GM21381 (cell line): ENCODE measurements around the gene INVS.
"Not testable (repeated sequence)": the region's sequence is repeated elsewhere in the genome, so short reads cannot be mapped to it uniquely, and the experiment has no call there.

ENCODE experiments used
- ATAC-seq: cut with Tn5 transposase; IDR thresholded peaks from one replicate; pipeline ENCODE4 v1.9.1; 2021; ENCODE audit warnings: mild to moderate bottlenecking, moderate library complexity; ENCODE audit not compliant: unreplicated experiment

The INVS gene, protein sequence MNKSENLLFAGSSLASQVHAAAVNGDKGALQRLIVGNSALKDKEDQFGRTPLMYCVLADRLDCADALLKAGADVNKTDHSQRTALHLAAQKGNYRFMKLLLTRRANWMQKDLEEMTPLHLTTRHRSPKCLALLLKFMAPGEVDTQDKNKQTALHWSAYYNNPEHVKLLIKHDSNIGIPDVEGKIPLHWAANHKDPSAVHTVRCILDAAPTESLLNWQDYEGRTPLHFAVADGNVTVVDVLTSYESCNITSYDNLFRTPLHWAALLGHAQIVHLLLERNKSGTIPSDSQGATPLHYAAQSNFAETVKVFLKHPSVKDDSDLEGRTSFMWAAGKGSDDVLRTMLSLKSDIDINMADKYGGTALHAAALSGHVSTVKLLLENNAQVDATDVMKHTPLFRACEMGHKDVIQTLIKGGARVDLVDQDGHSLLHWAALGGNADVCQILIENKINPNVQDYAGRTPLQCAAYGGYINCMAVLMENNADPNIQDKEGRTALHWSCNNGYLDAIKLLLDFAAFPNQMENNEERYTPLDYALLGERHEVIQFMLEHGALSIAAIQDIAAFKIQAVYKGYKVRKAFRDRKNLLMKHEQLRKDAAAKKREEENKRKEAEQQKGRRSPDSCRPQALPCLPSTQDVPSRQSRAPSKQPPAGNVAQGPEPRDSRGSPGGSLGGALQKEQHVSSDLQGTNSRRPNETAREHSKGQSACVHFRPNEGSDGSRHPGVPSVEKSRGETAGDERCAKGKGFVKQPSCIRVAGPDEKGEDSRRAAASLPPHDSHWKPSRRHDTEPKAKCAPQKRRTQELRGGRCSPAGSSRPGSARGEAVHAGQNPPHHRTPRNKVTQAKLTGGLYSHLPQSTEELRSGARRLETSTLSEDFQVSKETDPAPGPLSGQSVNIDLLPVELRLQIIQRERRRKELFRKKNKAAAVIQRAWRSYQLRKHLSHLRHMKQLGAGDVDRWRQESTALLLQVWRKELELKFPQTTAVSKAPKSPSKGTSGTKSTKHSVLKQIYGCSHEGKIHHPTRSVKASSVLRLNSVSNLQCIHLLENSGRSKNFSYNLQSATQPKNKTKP

DNA sequence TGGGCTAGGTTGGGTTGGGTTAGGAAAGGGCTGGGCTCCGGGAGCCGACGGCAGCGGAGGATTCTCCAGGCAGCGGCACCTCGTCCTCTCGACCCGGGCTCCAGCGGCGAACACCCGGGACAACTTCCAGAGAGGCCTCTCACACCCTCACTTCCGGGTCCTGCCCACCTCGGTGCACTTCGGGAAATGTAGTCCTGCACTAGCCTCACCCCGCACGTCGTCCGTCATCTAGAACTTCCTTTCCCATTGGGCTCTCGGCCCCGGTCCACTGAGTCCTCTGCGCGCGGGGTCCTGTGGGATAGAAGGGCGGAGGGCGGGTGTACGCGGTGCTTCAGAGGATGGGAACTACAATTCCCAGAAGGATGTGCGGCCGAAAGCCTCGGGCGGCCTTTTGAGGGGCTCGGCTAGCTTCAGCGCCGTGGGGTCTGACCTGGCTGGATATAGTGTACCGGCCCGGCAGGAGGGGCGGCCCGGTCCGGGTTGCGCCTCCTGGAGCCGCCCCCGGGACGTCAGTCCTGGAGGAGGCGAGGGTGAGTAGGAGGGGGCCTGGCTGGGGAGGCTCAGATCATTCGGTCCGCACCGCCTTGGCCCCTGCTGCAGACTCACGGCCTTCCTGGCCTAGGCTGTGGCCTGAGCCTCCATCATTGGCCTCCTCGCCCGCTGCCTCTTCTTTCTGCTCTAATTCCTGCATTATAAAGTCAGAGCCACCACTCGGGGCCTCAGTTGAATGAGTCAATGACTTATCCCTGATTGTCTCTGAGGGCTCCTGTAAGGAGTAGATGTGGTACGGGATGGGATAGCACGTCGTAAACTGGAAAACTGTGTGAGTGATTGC is at the start of gene INVS, which contains the start of gene ERP44:
INVS (plus strand) TSS at position 357 of the 835 bp plus-strand sequence. CDS start 5,279 bp downstream, outside the sequence.
ERP44 (minus strand) TSS at position 114 of the 835 bp plus-strand sequence. CDS start 160 bp downstream, outside the sequence.
- peak; percentile 97 for ATAC-seq

DNA sequence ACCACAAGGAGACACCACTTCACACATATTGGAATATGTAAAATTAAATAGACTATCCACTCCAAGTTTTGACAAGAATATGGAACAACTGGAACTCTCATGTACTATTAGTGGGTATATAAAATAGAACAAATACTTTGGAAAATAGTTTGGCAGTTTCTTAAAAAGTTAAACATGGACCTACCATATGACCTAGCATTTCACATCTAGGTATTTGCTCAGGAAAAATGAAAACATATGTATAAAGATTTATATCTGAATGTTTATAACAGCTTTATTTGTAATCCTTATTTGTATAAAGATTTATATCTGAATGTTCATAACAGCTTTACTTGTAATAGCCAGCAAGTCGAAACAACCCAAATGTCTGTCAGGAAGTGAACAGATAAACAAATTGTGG is 49.5 kb upstream of the INVS start:
- ATAC-seq: no peak

GRCh38 chr9:100052375-100052774 is 46.7 kb upstream of the INVS start:
- ATAC-seq: no peak

- no peak for ATAC-seq
These were observed 42.5 kb upstream of the INVS start for GRCh38 chr9:100056561-100056960.

DNA sequence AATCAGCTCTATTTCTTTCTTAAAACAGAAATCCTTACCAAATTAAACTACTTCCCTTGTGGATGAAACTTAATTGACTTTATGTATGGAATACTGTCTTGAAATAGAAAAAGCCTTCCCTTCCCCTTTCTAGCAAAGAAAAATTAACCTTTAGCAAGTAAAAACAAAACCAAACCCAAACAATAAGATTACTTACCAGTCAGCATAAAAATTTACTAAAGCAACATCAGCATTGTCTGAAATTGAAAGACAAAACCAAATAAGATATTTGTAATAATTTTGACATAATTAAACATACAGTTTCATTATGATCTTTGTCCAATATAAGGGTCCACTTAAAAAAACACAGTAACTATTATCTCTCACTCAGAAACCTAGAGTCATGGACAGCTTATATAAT is 41.4 kb upstream of the INVS start:
- no peak for ATAC-seq

DNA sequence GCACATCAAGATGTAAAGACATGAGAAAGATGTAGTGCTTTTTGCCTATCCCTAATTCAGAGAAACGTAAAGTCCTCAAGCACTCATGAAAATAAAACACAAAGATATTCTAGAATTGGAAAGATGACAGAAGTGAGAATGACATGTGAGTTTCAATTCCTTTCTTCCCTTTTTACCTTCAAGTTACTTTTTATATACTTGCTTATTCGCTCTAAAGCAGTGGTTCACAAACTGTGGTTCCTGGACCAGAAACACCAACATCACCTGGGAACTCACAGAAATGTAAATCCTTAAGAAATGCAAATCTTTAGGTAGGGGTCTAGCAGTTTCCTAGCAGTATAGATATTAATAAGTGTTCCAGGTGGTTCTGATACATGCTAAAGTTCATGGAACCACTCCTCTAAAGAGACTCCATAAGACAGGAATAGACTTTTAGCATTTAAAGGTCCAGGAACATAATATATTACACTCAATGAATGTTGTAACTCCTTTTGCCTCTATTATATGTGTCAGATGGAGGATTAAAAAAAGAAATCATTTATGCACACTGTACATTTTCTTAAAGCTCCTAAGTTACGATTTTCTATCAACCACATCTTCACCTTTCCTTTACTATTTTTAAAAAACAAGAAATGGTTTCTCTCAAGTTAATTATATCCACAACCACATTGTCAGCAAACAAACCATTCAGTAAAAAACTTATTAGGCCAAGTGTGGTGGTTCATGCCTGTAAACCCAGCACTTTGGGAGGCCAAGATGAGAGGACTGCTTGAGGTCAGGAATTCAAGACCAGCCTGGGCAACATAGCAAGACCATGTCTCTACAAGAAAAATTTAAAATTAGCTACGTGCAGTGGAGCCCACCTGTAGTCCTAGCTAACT is 40.1 kb upstream of the INVS start:
- ATAC-seq: peak; percentile 80

DNA sequence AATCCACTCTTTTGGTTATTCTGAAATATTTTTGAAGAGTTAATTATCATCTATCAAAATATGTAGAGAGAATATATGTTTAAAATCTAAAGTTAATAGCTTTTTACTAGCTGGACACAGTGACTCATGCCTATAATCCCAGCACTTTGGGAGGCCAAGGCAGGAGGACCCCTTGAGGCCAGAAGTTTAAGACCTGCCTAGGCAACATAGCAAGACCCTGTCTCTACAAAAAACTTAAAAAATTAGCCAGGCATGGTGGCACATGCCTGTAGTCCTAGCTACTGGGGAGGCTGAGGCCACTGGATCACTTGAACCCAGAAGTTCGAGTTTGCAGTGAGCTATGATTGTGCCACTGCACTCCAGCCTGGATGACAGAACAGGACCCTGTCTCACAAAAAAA is 36.4 kb upstream of the INVS start:
- ATAC-seq: not testable (repeated sequence)

DNA sequence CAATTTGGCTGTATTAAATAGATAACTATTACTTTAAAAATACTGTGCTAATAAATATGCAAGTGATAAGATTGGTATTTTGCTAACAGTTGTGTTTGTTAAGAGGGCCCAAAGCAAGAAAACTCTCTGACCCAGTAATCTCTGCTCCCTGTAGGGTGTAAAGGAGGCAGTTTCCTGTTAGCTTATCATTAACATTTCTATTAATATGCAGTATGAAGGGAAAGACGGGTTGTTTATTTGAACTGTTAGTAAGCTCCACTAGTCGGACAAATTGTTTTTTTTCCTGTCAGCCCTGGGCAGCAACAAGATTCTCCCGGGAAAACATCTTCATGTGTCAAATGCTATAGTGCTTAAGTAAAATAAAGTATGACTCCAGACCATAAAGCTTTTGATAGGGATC is 35.9 kb upstream of the INVS start:
- ATAC-seq: no peak

GRCh38 chr9:100064872-100065581 is 34.0 kb upstream of the INVS start:
- no peak for ATAC-seq

DNA sequence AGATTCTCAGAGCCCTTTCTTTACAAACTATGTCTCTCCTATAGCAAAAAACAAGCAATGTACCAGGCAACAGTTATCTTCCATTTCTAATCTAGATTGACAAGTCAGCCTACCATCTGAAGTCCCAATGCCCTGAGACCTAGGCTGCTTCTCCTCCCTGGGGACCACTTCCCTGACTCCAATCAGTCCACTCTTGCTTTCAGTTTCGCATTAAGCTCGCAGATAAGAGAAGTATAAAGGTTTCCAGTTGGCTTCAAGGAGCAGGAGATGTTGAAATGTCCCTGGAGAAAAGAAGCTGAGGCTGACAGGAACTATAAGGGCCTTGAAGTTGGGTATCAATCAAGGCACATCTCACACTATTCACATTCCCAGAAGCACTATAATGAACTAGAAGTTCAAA is 32.5 kb upstream of the INVS start:
- peak; percentile 78 for ATAC-seq

DNA sequence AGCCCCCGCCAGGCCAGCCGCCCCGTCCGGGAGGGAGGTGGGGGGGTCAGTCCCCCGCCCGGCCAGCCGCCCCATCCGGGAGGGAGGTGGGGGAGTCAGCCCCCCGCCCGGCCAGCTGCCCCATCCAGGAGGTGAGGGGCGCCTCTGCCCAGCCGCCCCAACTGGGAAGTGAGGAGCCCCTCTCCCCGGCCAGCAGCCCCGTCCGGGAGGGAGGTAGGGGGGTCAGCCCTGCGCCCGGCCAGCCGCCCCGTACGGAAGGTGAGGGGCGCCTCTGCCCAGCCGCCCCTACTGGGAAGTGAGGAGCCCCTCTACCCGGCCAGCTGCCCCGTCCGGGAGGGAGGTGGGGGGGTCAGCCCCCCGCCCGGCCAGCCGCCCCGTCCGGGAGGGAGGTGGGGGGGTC is 31.1 kb upstream of the INVS start:
- not testable (repeated sequence) for ATAC-seq

GRCh38 chr9:100069068-100069467 is 30.0 kb upstream of the INVS start:
- ATAC-seq: not testable (repeated sequence)

- ATAC-seq: no peak
These were observed 28.7 kb upstream of the INVS start for GRCh38 chr9:100070104-100071041.

GRCh38 chr9:100071271-100071670 is 27.8 kb upstream of the INVS start:
- no peak for ATAC-seq

- no peak for ATAC-seq
These were observed 26.2 kb upstream of the INVS start for GRCh38 chr9:100072805-100073204.

GRCh38 chr9:100074093-100074492 is 24.9 kb upstream of the INVS start:
- ATAC-seq: no peak

DNA sequence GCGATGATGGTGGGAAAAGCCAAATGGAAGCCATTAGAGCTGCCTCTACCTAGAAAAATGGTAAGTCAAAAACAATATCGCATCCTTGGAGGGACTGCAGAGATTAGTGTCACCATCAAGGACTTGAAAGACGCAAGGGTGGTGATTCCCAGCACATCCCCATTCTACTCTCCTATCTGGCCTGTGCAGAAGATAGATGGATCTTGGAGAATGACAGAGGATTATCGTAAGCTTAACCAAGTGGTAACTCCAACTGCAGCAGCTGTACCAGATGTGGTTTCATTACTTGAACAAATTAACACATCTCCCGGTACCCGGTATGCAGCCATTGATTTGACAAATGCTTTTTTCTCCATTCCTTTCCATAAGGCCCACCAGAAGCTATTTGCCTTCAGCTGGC is 24.1 kb upstream of the INVS start:
- ATAC-seq: no peak

DNA sequence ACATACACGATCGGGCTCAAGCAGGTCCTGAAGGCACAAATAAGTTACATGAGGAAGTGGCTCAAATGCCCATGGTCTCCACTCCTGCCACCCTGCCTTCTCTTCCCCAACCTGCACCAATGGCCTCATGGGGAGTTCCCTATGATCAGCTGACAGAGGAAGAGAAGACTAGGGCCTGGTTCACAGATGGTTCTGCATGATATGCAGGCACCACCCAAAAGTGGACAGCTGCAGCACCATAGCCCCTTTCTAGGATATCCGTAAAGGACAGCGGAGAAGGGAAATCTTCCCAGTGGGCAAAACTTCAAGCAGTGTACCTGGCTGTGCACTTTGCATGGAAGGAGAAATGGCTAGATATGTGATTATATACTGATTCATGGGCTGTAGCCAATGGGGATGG is 22.8 kb upstream of the INVS start:
- ATAC-seq: not testable (repeated sequence)
